MM.1S (cell line): ENCODE results near the gene FLNC.

Source experiments
- DNase-seq: peaks from one replicate; pipeline ENCODE4 v3.0.0-alpha.2; 2015
- H2AFZ ChIP-seq: fragments of 300-600 bp; sonication (generic); 2 replicates; pipeline ENCODE4 v1.6.0; 2016; ENCODE audit warnings: antibody characterized with exemption, low read length
- H3F3A ChIP-seq: fragments of 300-600 bp; sonication (generic); 2 replicates; pipeline ENCODE4 v1.6.1; 2016; ENCODE audit warnings: mild to moderate bottlenecking, antibody characterized with exemption, low read length, moderate library complexity, mixed read lengths; ENCODE audit not compliant: insufficient read depth
- H3K27ac ChIP-seq: fragments of 300-600 bp; sonication (generic); 2 replicates; pipeline ENCODE4 v1.5.1; 2016; ENCODE audit warnings: mild to moderate bottlenecking, low read length
- H3K27me3 ChIP-seq: fragments of 300-600 bp; sonication (generic); replicated peaks from 2 replicates; pipeline ENCODE4 v1.6.0; 2016; ENCODE audit warnings: low read length; ENCODE audit not compliant: insufficient read depth
- H3K36me3 ChIP-seq: fragments of 300-600 bp; sonication (generic); replicated peaks from 2 replicates; pipeline ENCODE4 v1.6.1; 2016; ENCODE audit warnings: mild to moderate bottlenecking, low read length, mixed read lengths; ENCODE audit not compliant: insufficient read depth
- H3K4me1 ChIP-seq: fragments of 300-600 bp; sonication (generic); 2 replicates; pipeline ENCODE4 v1.6.1; 2016; ENCODE audit warnings: low read length, mixed read lengths
- H3K4me2 ChIP-seq: fragments of 300-600 bp; sonication (generic); 2 replicates; pipeline ENCODE4 v1.6.0; 2016; ENCODE audit warnings: low read depth, low read length
- H3K4me3 ChIP-seq: fragments of 300-600 bp; sonication (generic); 2 replicates; pipeline ENCODE4 v1.5.1; 2016; ENCODE audit warnings: low read length, mixed read lengths
- H3K79me2 ChIP-seq: fragments of 300-600 bp; sonication (generic); 2 replicates; pipeline ENCODE4 v1.6.1; 2016; ENCODE audit warnings: mixed run types, low read length, mixed read lengths
- H3K9ac ChIP-seq: fragments of 300-600 bp; sonication (generic); 2 replicates; pipeline ENCODE4 v1.6.1; 2016; ENCODE audit warnings: low read length, mixed read lengths
- H3K9me2 ChIP-seq: fragments of 300-600 bp; sonication (generic); replicated peaks from 2 replicates; pipeline ENCODE4 v1.6.1; 2016; ENCODE audit warnings: mild to moderate bottlenecking, low read length, mixed read lengths; ENCODE audit not compliant: insufficient read depth
- H3K9me3 ChIP-seq: fragments of 300-600 bp; sonication (generic); replicated peaks from 2 replicates; pipeline ENCODE4 v1.6.1; 2016; ENCODE audit warnings: mild to moderate bottlenecking, low read length, mixed read lengths; ENCODE audit not compliant: insufficient read depth
- H4K20me1 ChIP-seq: fragments of 300-600 bp; sonication (generic); 2 replicates; pipeline ENCODE4 v1.6.1; 2016; ENCODE audit warnings: mild to moderate bottlenecking, low read length, moderate library complexity, mixed read lengths; ENCODE audit not compliant: insufficient read depth
- CTCF ChIP-seq: fragments of 300-600 bp; sonication (generic); IDR thresholded peaks from 2 replicates; pipeline ENCODE4 v1.5.1; 2016; ENCODE audit warnings: antibody characterized with exemption, low read length, mixed read lengths
- EZH2 ChIP-seq: fragments of 300-600 bp; sonication (generic); optimal IDR thresholded peaks from 2 replicates; pipeline ENCODE3; 2017; ENCODE audit warnings: low read depth, mild to moderate bottlenecking, antibody characterized with exemption, low read length, mixed read lengths
- EZH2phosphoT487 ChIP-seq: fragments of 300-600 bp; sonication (generic); IDR thresholded peaks from 2 replicates; pipeline ENCODE4 v1.6.1; 2018; ENCODE audit warnings: antibody characterized with exemption, low read length

FLNC gene

GRCh38 chr7:128830231-128831177 is at the start of gene FLNC:
Gene FLNC, plus strand, starts transcription at chr7:128830406. Its CDS starts 232 bp downstream, at chr7:128830638.
- Histone ChIP-seq H3K4me2 (peak within 1 kb of the TSS; percentile 69), H2AFZ (peak within 1 kb of the TSS; percentile 54; the same call in 1 of the 2 replicates), H3K4me3 (peak within 1 kb of the TSS; percentile 31), H4K20me1 (no peaks in the 10 kb centered on the region), H3K9ac (no peak within 1 kb of the TSS), H3K27me3 (peaks cover 45% of the 10 kb centered on the region), H3K36me3 (no peaks in the 10 kb centered on the region), H3K79me2 (no peaks in the 10 kb centered on the region), H3K4me1 (no peaks in the 10 kb centered on the region; the same call in 1 of the 2 replicates), H3K9me2 (no peaks in the 10 kb centered on the region), H3K9me3 (no peaks in the 10 kb centered on the region), H3F3A (no peaks in the 10 kb centered on the region), H3K27ac (no peak within 1 kb of the TSS)
- no peak for DNase-seq
- TF ChIP-seq EZH2phosphoT487 (no peak), CTCF (no peak), EZH2 (no peak)

GRCh38 chr7:128781126-128781525 is 49.1 kb upstream of the FLNC start:
- H3K36me3 ChIP-seq = no peaks in the 10 kb centered on the region
- H3K27ac ChIP-seq = no peak overlapping the region
- no peaks in the 10 kb centered on the region for H3K9me2 ChIP-seq
- no peak overlapping the region for H3K9ac ChIP-seq
- no peak for TF ChIP-seq EZH2
- TF ChIP-seq CTCF = no peak
- TF ChIP-seq EZH2phosphoT487 = no peak
- no peak overlapping the region for H3K4me3 ChIP-seq
- no peaks in the 10 kb centered on the region for H3K4me1 ChIP-seq
- no peaks in the 10 kb centered on the region for H3K79me2 ChIP-seq
- no peak overlapping the region for H2AFZ ChIP-seq
- no peaks in the 10 kb centered on the region for H4K20me1 ChIP-seq
- H3F3A ChIP-seq = no peaks in the 10 kb centered on the region
- H3K9me3 ChIP-seq = no peaks in the 10 kb centered on the region
- no peak overlapping the region for H3K4me2 ChIP-seq
- no peak for DNase-seq
- H3K27me3 ChIP-seq = no peaks in the 10 kb centered on the region

GRCh38 chr7:128781851-128782250 is 48.4 kb upstream of the FLNC start:
- no peak for TF ChIP-seq CTCF
- TF ChIP-seq EZH2 = no peak
- no peak for TF ChIP-seq EZH2phosphoT487
- H3K9ac ChIP-seq = no peak overlapping the region
- H3K9me3 ChIP-seq = no peaks in the 10 kb centered on the region
- H3K4me1 ChIP-seq = no peaks in the 10 kb centered on the region
- no peak for DNase-seq
- no peaks in the 10 kb centered on the region for H3K79me2 ChIP-seq
- H3K27ac ChIP-seq = no peak overlapping the region
- no peak overlapping the region for H3K4me2 ChIP-seq
- H3K27me3 ChIP-seq = no peaks in the 10 kb centered on the region
- H3K36me3 ChIP-seq = no peaks in the 10 kb centered on the region
- H3K9me2 ChIP-seq = no peaks in the 10 kb centered on the region
- H2AFZ ChIP-seq = no peak overlapping the region
- no peaks in the 10 kb centered on the region for H3F3A ChIP-seq
- H4K20me1 ChIP-seq = no peaks in the 10 kb centered on the region
- H3K4me3 ChIP-seq = no peak overlapping the region
